Measurements from ENCODE around the gene URB1. TPM values are rescaled to one million over a fixed set of nuclear protein-coding genes. Genes with fewer than 3 reads are reported as not detected.

The URB1 gene
- total RNA-seq, 1 experiment from 2014 or later = 18.1 TPM

GRCh38 chr21:32372755-32373154, 20.1 kb downstream of the URB1 start:
- POLR2A ChIA-PET = no interaction called here

GRCh38 chr21:32371913-32372314, 20.9 kb downstream of the URB1 start:
- no peaks in the 10 kb centered on the region for H3K9me3 ChIP-seq (ENCODE audit: control insufficient read depth, insufficient read depth, low read depth, low read length)
- TF ChIP-seq TCF7L2 (IDR thresholded peaks at IDR 0.05; ENCODE audit: low read depth, low read length) = no peak
- TF ChIP-seq REST (IDR thresholded peaks at IDR 0.05; ENCODE audit: insufficient read depth in 1 of 2, low read depth in 2 of 2, low read length in 1 of 2) = no peak
- TF ChIP-seq CTCF (IDR thresholded peaks at IDR 0.05) = no peak
- no peak for TF ChIP-seq POLR2AphosphoS5 (IDR thresholded peaks at IDR 0.05; ENCODE audit: low read depth, low read length)
- TF ChIP-seq SIN3A (IDR thresholded peaks at IDR 0.05; ENCODE audit: borderline replicate concordance, insufficient read depth, low read depth, low read length) = no peak
- intact Hi-C loops (cut with micrococcal nuclease; ENCODE audit: unreplicated experiment) (no loop called here), in situ Hi-C loops (cut with HindIII; ENCODE audit: low pct_unique_long_range_greater_than_20kb, low sequenced_read_pairs) (no loop called here)
- H3K27ac ChIP-seq (ENCODE audit: low read length) = no peak overlapping the region
- BruUV-seq (replicated peaks) = no TSS peak
- POLR2A ChIA-PET = no interaction called here
- no peak overlapping the region for H3K4me3 ChIP-seq (ENCODE audit: low read depth in 2 of 2, low read length in 2 of 2)
- no peaks in the 10 kb centered on the region for H3K4me1 ChIP-seq (ENCODE audit: control insufficient read depth, insufficient read depth, low read length)
- H3K27me3 ChIP-seq (ENCODE audit: control insufficient read depth, insufficient read depth, low read length) = no peaks in the 10 kb centered on the region
- no peak for ATAC-seq
- peaks cover 19% of the 10 kb centered on the region for H3K36me3 ChIP-seq (ENCODE audit: control insufficient read depth, insufficient read depth, low read length)
- CTCF ChIA-PET = interaction anchor here (0.7 kb wide), 1 partner anchor 131 kb away, joined by 7 read pairs; no protein-coding TSS in a partner anchor
- DNase-seq (ENCODE audit: low read depth, low spot score) = no peak

More at GRCh38 chr21:32372755-32373154, 20.1 kb downstream of the URB1 start:
- no TSS peak for BruUV-seq (replicated peaks)
- Histone ChIP-seq H3K36me3 (ENCODE audit: control insufficient read depth, insufficient read depth, low read length) (peaks cover 16% of the 10 kb centered on the region), H3K27me3 (ENCODE audit: control insufficient read depth, insufficient read depth, low read length) (no peaks in the 10 kb centered on the region), H3K4me1 (ENCODE audit: control insufficient read depth, insufficient read depth, low read length) (no peaks in the 10 kb centered on the region), H3K27ac (ENCODE audit: low read length) (no peak overlapping the region), H3K9me3 (ENCODE audit: control insufficient read depth, insufficient read depth, low read depth, low read length) (no peaks in the 10 kb centered on the region), H3K4me3 (ENCODE audit: low read depth in 2 of 2, low read length in 2 of 2) (no peak overlapping the region)
- in situ Hi-C loops (cut with HindIII; ENCODE audit: low pct_unique_long_range_greater_than_20kb, low sequenced_read_pairs) = no loop called here
- intact Hi-C loops (cut with micrococcal nuclease; ENCODE audit: unreplicated experiment) = no loop called here
- no peak for DNase-seq (ENCODE audit: low read depth, low spot score)
- TF ChIP-seq SIN3A (IDR thresholded peaks at IDR 0.05; ENCODE audit: borderline replicate concordance, insufficient read depth, low read depth, low read length) = no peak
- no peak for TF ChIP-seq CTCF (IDR thresholded peaks at IDR 0.05)
- no peak for TF ChIP-seq POLR2AphosphoS5 (IDR thresholded peaks at IDR 0.05; ENCODE audit: low read depth, low read length)
- TF ChIP-seq TCF7L2 (IDR thresholded peaks at IDR 0.05; ENCODE audit: low read depth, low read length) = no peak
- no peak for TF ChIP-seq REST (IDR thresholded peaks at IDR 0.05; ENCODE audit: insufficient read depth in 1 of 2, low read depth in 2 of 2, low read length in 1 of 2)
- CTCF ChIA-PET = no interaction called here
- no peak for ATAC-seq
